Activated CD4-positive, CD25-positive, alpha-beta regulatory T cell treated with anti-CD3 and anti-CD28 coated beads, Interleukin-2, amount 50 U/mL, for 72 hours (primary cell): ENCODE results near the gene RSBN1.
"Not testable (repeated sequence)": the region's sequence is repeated elsewhere in the genome, so short reads cannot be mapped to it uniquely, and the experiment has no call there.

ENCODE experiments used
- DNase-seq: peaks from one replicate; pipeline ENCODE4 v3.0.0; 2021

Gene RSBN1

GRCh38 chr1:113732802-113733201, 79.5 kb downstream of the RSBN1 start:
- no peak for DNase-seq

GRCh38 chr1:113721010-113721409, 91.3 kb downstream of the RSBN1 start:
- no peak for DNase-seq

- not testable (repeated sequence) for DNase-seq
Measured at GRCh38 chr1:113718621-113719020, 93.7 kb downstream of the RSBN1 start.

- DNase-seq, result not testable (repeated sequence)
Measured at GRCh38 chr1:113717506-113717905, 94.8 kb downstream of the RSBN1 start.

GRCh38 chr1:113714606-113715269, 97.5 kb downstream of the RSBN1 start:
- DNase-seq, result no peak
